Smooth muscle cell (in vitro differentiated cells): ENCODE measurements around the gene ESRRB. TPM values are rescaled to one million over a fixed set of nuclear protein-coding genes. Genes with fewer than 3 reads are reported as not detected.

Experiments
- DNase-seq: peaks from one replicate; lab custom pipeline; 2025; ENCODE audit not compliant: unreplicated experiment; lab: John Stamatoyannopoulos, UW
- H2AFZ ChIP-seq: fragments of 200-600 bp; sonication (generic); 2 replicates; pipeline ENCODE4 v1.6.0; 2016; ENCODE audit warnings: antibody characterized with exemption, low read depth, mild to moderate bottlenecking
- H3F3A ChIP-seq: fragments of 200-600 bp; sonication (generic); 2 replicates; pipeline ENCODE4 v1.6.0; 2017; ENCODE audit warnings: antibody characterized with exemption, low read depth
- H3K27ac ChIP-seq: fragments of 200-600 bp; sonication (generic); 2 replicates; pipeline ENCODE4 v1.5.1; 2016; ENCODE audit warnings: low read depth, mild to moderate bottlenecking
- H3K27me3 ChIP-seq: fragments of 200-600 bp; sonication (generic); 2 replicates; pipeline ENCODE4 v1.6.1; 2016; ENCODE audit warnings: low read depth, mild to moderate bottlenecking
- H3K36me3 ChIP-seq: fragments of 200-600 bp; sonication (generic); 2 replicates; pipeline ENCODE4 v1.5.1; 2016; ENCODE audit warnings: low read depth
- H3K4me1 ChIP-seq: fragments of 200-600 bp; sonication (generic); 2 replicates; pipeline ENCODE4 v1.5.1; 2016; ENCODE audit warnings: low read depth
- H3K4me2 ChIP-seq: fragments of 200-600 bp; sonication (generic); 2 replicates; pipeline ENCODE4 v1.6.0; 2016; ENCODE audit warnings: mild to moderate bottlenecking
- H3K4me3 ChIP-seq: fragments of 200-600 bp; sonication (generic); 2 replicates; pipeline ENCODE4 v1.5.1; 2016; ENCODE audit warnings: mild to moderate bottlenecking
- H3K79me2 ChIP-seq: fragments of 200-600 bp; sonication (generic); 2 replicates; pipeline ENCODE4 v1.6.0; 2016; ENCODE audit warnings: low read depth, mild to moderate bottlenecking
- H3K9ac ChIP-seq: fragments of 200-600 bp; sonication (generic); 2 replicates; pipeline ENCODE4 v1.6.0; 2016; ENCODE audit warnings: low read depth
- H3K9me3 ChIP-seq: fragments of 200-600 bp; sonication (generic); replicated peaks from 2 replicates; pipeline ENCODE4 v1.5.1; 2016; ENCODE audit warnings: low read depth
- H4K20me1 ChIP-seq: fragments of 200-600 bp; sonication (generic); 2 replicates; pipeline ENCODE4 v1.6.0; 2016; ENCODE audit warnings: low read depth
- CTCF ChIP-seq: fragments of 200-600 bp; sonication (generic); IDR thresholded peaks from 2 replicates; pipeline ENCODE4 v1.5.1; 2017; ENCODE audit warnings: borderline replicate concordance, mild to moderate bottlenecking, antibody characterized with exemption; ENCODE audit not compliant: insufficient read depth, poor library complexity, severe bottlenecking
- WGBS: methylation state at CpG from one replicate; pipeline ENCODE4 v1.1.7; 2016; ENCODE audit warnings: low lambda C conversion rate; 5-methylcytosine and 5-hydroxymethylcytosine counted together
- polyA plus RNA-seq: library from polyadenylated mRNA; unstranded; fragments of >200 nt; fragmentation: Nextera tagmentation; extraction: Ambion mirVana; gene quantifications from 2 replicates; pipeline ENCODE4 v1.2.1, GENCODE V29; 2016
- total RNA-seq: library from RNA; depleted of rRNA; stranded (reverse); fragments of >200 nt; gene quantifications from 2 replicates; pipeline ENCODE4 v1.2.3, GENCODE V29; 2014

The ESRRB gene
- total and polyA plus RNA-seq, 2 experiments from 2014 or later = 0.72 TPM; not detected in 1

- 78% methylated on average over 10 of the region's 10 CpGs for WGBS
- Histone ChIP-seq H3K4me3 (no peak overlapping the region), H4K20me1 (no peaks in the 10 kb centered on the region), H3K79me2 (no peaks in the 10 kb centered on the region), H3K4me2 (no peak overlapping the region), H3K9me3 (no peaks in the 10 kb centered on the region), H3F3A (no peaks in the 10 kb centered on the region), H2AFZ (no peak overlapping the region), H3K27ac (no peak overlapping the region), H3K27me3 (peaks cover 4% of the 10 kb centered on the region), H3K36me3 (no peaks in the 10 kb centered on the region), H3K4me1 (peaks cover 6% of the 10 kb centered on the region), H3K9ac (no peak overlapping the region)
- no peak for TF ChIP-seq CTCF
- DNase-seq = no peak
These were observed 114.8 kb downstream of the ESRRB start for GRCh38 chr14:76490735-76491134.

GRCh38 chr14:76491172-76491930, 115.4 kb downstream of the ESRRB start:
- H3K36me3 ChIP-seq = no peaks in the 10 kb centered on the region
- 94% methylated on average over 22 of the region's 22 CpGs for WGBS
- H3K4me3 ChIP-seq = no peak overlapping the region
- H3K27ac ChIP-seq = no peak overlapping the region
- H3K4me1 ChIP-seq = no peaks in the 10 kb centered on the region
- H3F3A ChIP-seq = no peaks in the 10 kb centered on the region
- peaks cover 4% of the 10 kb centered on the region for H3K27me3 ChIP-seq
- no peak overlapping the region for H2AFZ ChIP-seq
- no peaks in the 10 kb centered on the region for H3K79me2 ChIP-seq
- no peak overlapping the region for H3K4me2 ChIP-seq
- no peak overlapping the region for H3K9ac ChIP-seq
- no peaks in the 10 kb centered on the region for H3K9me3 ChIP-seq
- TF ChIP-seq CTCF = no peak
- no peaks in the 10 kb centered on the region for H4K20me1 ChIP-seq
- no peak for DNase-seq

- Histone ChIP-seq H2AFZ (no peak overlapping the region), H3K27ac (no peak overlapping the region), H3K9ac (no peak overlapping the region), H3K4me3 (no peak overlapping the region), H3K79me2 (no peaks in the 10 kb centered on the region), H3K4me2 (no peak overlapping the region), H3K4me1 (no peaks in the 10 kb centered on the region), H3F3A (no peaks in the 10 kb centered on the region), H3K9me3 (no peaks in the 10 kb centered on the region), H3K36me3 (no peaks in the 10 kb centered on the region), H3K27me3 (no peaks in the 10 kb centered on the region), H4K20me1 (no peaks in the 10 kb centered on the region)
- no peak for DNase-seq
- WGBS = 95% methylated on average over 2 of the region's 2 CpGs
- no peak for TF ChIP-seq CTCF
These were observed 120.0 kb downstream of the ESRRB start for GRCh38 chr14:76495983-76496382.

GRCh38 chr14:76496595-76496994, 120.7 kb downstream of the ESRRB start:
- H3K36me3 ChIP-seq = no peaks in the 10 kb centered on the region
- no peak overlapping the region for H3K4me3 ChIP-seq
- WGBS = 96% methylated on average over 5 of the region's 6 CpGs
- H3F3A ChIP-seq = no peaks in the 10 kb centered on the region
- no peak overlapping the region for H2AFZ ChIP-seq
- DNase-seq = no peak
- H3K9ac ChIP-seq = no peak overlapping the region
- no peaks in the 10 kb centered on the region for H3K9me3 ChIP-seq
- H3K27me3 ChIP-seq = no peaks in the 10 kb centered on the region
- no peak for TF ChIP-seq CTCF
- no peak overlapping the region for H3K27ac ChIP-seq
- H4K20me1 ChIP-seq = no peaks in the 10 kb centered on the region
- H3K4me2 ChIP-seq = no peak overlapping the region
- H3K79me2 ChIP-seq = no peaks in the 10 kb centered on the region
- H3K4me1 ChIP-seq = no peaks in the 10 kb centered on the region
